IMR-90 (cell line): Measurements from ENCODE around the gene SAPCD1. TPM values are rescaled to one million over a fixed set of nuclear protein-coding genes. Genes with fewer than 3 reads are reported as not detected.

ENCODE experiments used
- ATAC-seq: fragments of 200-7000 bp; cut with Tn5 transposase; 2 replicates; pipeline ENCODE4 v1.9.1; 2020; ENCODE audit warnings: low read depth, mild to moderate bottlenecking, moderate library complexity
- BruUV-seq: library from RNA; stranded (reverse); fragments of 400-500 nt; replicated peaks from 2 replicates; lab custom pipeline; 2021; lab: Mats Ljungman, UMichigan
- CTCF ChIA-PET: fragments of 300-600 bp; formaldehyde crosslinking; extraction: SDS; loops from one replicate; lab custom pipeline; 2021; ENCODE audit warnings: antibody characterized with exemption; lab: Yijun Ruan, JAX
- POLR2A ChIA-PET: fragments of 300-600 bp; sonication (Branson Sonifier 250); formaldehyde crosslinking; loops from one replicate; lab custom pipeline; 2022; ENCODE audit warnings: antibody characterized with exemption; ENCODE audit not compliant: unreplicated experiment; lab: Charles Lee
- DNase-seq: peaks from one replicate; pipeline ENCODE4 v3.0.0; 2013
- H2AFZ ChIP-seq: replicated peaks from 2 replicates; pipeline ENCODE3; 2013; ENCODE audit warnings: low read length, mild to moderate bottlenecking; ENCODE audit not compliant: poor library complexity
- H2AK5ac ChIP-seq: 2 replicates; pipeline ENCODE4 v1.6.1; 2013; ENCODE audit warnings: low read depth, low read length, inconsistent platforms
- H2AK9ac ChIP-seq: replicated peaks from 2 replicates; pipeline ENCODE3; 2013; ENCODE audit warnings: mild to moderate bottlenecking, low read depth, low read length, moderate library complexity; ENCODE audit not compliant: poor library complexity
- H2BK120ac ChIP-seq: 2 replicates; pipeline ENCODE4 v1.6.1; 2013; ENCODE audit warnings: low read depth, low read length, inconsistent platforms
- H2BK15ac ChIP-seq: 3 replicates; pipeline ENCODE4 v1.6.1; 2013; ENCODE audit warnings: low read depth, low read length, inconsistent platforms
- H2BK20ac ChIP-seq: 2 replicates; pipeline ENCODE4 v1.6.1; 2013; ENCODE audit warnings: low read depth, mild to moderate bottlenecking, inconsistent platforms, low read length, moderate library complexity
- H2BK5ac ChIP-seq: 2 replicates; pipeline ENCODE4 v1.6.1; 2013; ENCODE audit warnings: mild to moderate bottlenecking, low read depth, low read length, inconsistent platforms; ENCODE audit not compliant: poor library complexity, severe bottlenecking
- H3K14ac ChIP-seq: replicated peaks from 2 replicates; pipeline ENCODE4 v1.6.1; 2013; ENCODE audit warnings: low read depth, low read length, inconsistent platforms
- H3K18ac ChIP-seq: 2 replicates; pipeline ENCODE4 v1.6.1; 2013; ENCODE audit warnings: low read depth, low read length, control low read depth
- H3K23ac ChIP-seq: 2 replicates; pipeline ENCODE4 v1.6.1; 2013; ENCODE audit warnings: low read depth, low read length, inconsistent platforms
- H3K27ac ChIP-seq: 2 replicates; pipeline ENCODE4 v1.5.1; 2013; ENCODE audit warnings: mild to moderate bottlenecking, control low read depth, low read length; ENCODE audit not compliant: insufficient read depth
- H3K27me3 ChIP-seq: 2 replicates; pipeline ENCODE4 v1.6.1; 2013; ENCODE audit warnings: low read length; ENCODE audit not compliant: control insufficient read depth, insufficient read depth
- H3K36me3 ChIP-seq: 2 replicates; pipeline ENCODE4 v1.6.1; 2013; ENCODE audit warnings: low read length, mixed read lengths; ENCODE audit not compliant: control insufficient read depth, insufficient read depth
- H3K4ac ChIP-seq: 2 replicates; pipeline ENCODE4 v1.6.1; 2013; ENCODE audit warnings: low read depth, low read length, inconsistent platforms
- H3K4me1 ChIP-seq: 2 replicates; pipeline ENCODE4 v1.6.1; 2013; ENCODE audit warnings: low read length, mixed read lengths; ENCODE audit not compliant: control insufficient read depth, insufficient read depth
- H3K4me2 ChIP-seq: 2 replicates; pipeline ENCODE4 v1.6.1; 2013; ENCODE audit warnings: low read depth, mild to moderate bottlenecking, control low read depth, low read length, moderate library complexity
- H3K4me3 ChIP-seq: 2 replicates; pipeline ENCODE4 v1.5.1; 2013; ENCODE audit warnings: low read depth, mild to moderate bottlenecking, control low read depth, low read length, moderate library complexity; ENCODE audit not compliant: insufficient read depth
- H3K56ac ChIP-seq: 2 replicates; pipeline ENCODE4 v1.6.1; 2013; ENCODE audit warnings: low read length, inconsistent platforms; ENCODE audit not compliant: insufficient read depth; ENCODE audit errors: extremely low read depth
- H3K79me1 ChIP-seq, 2 experiments: 2 replicates each; pipeline ENCODE4 v1.6.1; 2013; ENCODE audit warnings: low read length in 2 of 2, inconsistent platforms in 1 of 2, low read depth in 1 of 2
- H3K9ac ChIP-seq: 2 replicates; pipeline ENCODE4 v1.6.1; 2013; ENCODE audit warnings: low read depth, low read length, control low read depth
- H3K9me1 ChIP-seq: 2 replicates; pipeline ENCODE4 v1.6.1; 2013; ENCODE audit warnings: low read length, inconsistent platforms; ENCODE audit not compliant: insufficient read depth
- H3K9me3 ChIP-seq: 2 replicates; pipeline ENCODE4 v1.6.1; 2013; ENCODE audit warnings: low read length; ENCODE audit not compliant: control insufficient read depth, insufficient read depth
- H4K20me1 ChIP-seq: 2 replicates; pipeline ENCODE4 v1.6.1; 2013; ENCODE audit warnings: low read length, inconsistent platforms; ENCODE audit not compliant: insufficient read depth
- H4K5ac ChIP-seq: 2 replicates; pipeline ENCODE4 v1.6.1; 2013; ENCODE audit warnings: mild to moderate bottlenecking, low read depth, low read length, control low read depth
- H4K8ac ChIP-seq, 2 experiments: 2 replicates each; pipeline ENCODE4 v1.6.1; 2013; ENCODE audit warnings: low read depth in 2 of 2, low read length in 2 of 2, control low read depth in 1 of 2, inconsistent platforms in 1 of 2
- H4K91ac ChIP-seq: 2 replicates; pipeline ENCODE4 v1.6.1; 2013; ENCODE audit warnings: low read depth, low read length, inconsistent platforms; ENCODE audit not compliant: insufficient read depth
- BHLHE40 ChIP-seq: fragments of 150-350 bp; IDR thresholded peaks from 2 replicates; pipeline ENCODE4 v1.6.1; 2016; ENCODE audit warnings: mild to moderate bottlenecking, low read depth, low read length
- CEBPB ChIP-seq: IDR thresholded peaks from 2 replicates; pipeline ENCODE4 v1.6.1; 2012; ENCODE audit warnings: low read depth, low read length, improper control_type of control experiment
- CHD1 ChIP-seq: IDR thresholded peaks from 2 replicates; pipeline ENCODE4 v1.6.1; 2012; ENCODE audit warnings: low read depth, low read length, improper control_type of control experiment
- MAZ ChIP-seq: IDR thresholded peaks from 2 replicates; pipeline ENCODE4 v1.6.1; 2012; ENCODE audit warnings: low read depth, mild to moderate bottlenecking, low read length, improper control_type of control experiment, moderate library complexity, borderline replicate concordance
- NFE2L2 ChIP-seq: fragments of 150-350 bp; IDR thresholded peaks from 2 replicates; pipeline ENCODE4 v1.6.1; 2016; ENCODE audit warnings: low read depth, mild to moderate bottlenecking, low read length
- POLR2A ChIP-seq: IDR thresholded peaks from 2 replicates; pipeline ENCODE4 v1.6.1; 2012; ENCODE audit warnings: mild to moderate bottlenecking, low read depth, low read length
- RAD21 ChIP-seq: IDR thresholded peaks from 2 replicates; pipeline ENCODE4 v1.6.1; 2012; ENCODE audit warnings: low read length, improper control_type of control experiment
- RCOR1 ChIP-seq: IDR thresholded peaks from 2 replicates; pipeline ENCODE4 v1.6.1; 2012; ENCODE audit warnings: mild to moderate bottlenecking, low read length, improper control_type of control experiment; ENCODE audit not compliant: insufficient replicate concordance
- RFX5 ChIP-seq: IDR thresholded peaks from 2 replicates; pipeline ENCODE4 v1.8.0; 2012; ENCODE audit warnings: low read depth, mild to moderate bottlenecking, low read length, moderate library complexity
- SMC3 ChIP-seq: fragments of 150-350 bp; IDR thresholded peaks from 2 replicates; pipeline ENCODE4 v1.6.1; 2016; ENCODE audit warnings: low read depth, mild to moderate bottlenecking, antibody characterized with exemption, low read length, moderate library complexity
- WGBS, 2 experiments: methylation state at CpG; one replicate each; pipeline versions ENCODE4 v1.1.5 to v1.1.7; 2013; ENCODE audit warnings: missing lambda C conversion rate in 2 of 2; ENCODE audit not compliant: insufficient read length in 1 of 2; ENCODE audit errors: extremely low coverage in 2 of 2; 5-methylcytosine and 5-hydroxymethylcytosine counted together
- dilution Hi-C: fragments of 300-500 bp; cut with HindIII; formaldehyde crosslinking; loops from one replicate; pipeline ENCODE4 v1.14.3; 2018; ENCODE audit warnings: low sequenced_read_pairs; ENCODE audit not compliant: unreplicated experiment
- in situ Hi-C: fragments of 300-500 bp; cut with MboI; formaldehyde crosslinking; loops from 3 replicates; pipeline ENCODE4 v1.14.3; 2019; ENCODE audit warnings: low sequenced_read_pairs, inconsistent platforms, mixed read lengths
- intact Hi-C: fragments of 100-400 bp; cut with micrococcal nuclease; formaldehyde crosslinking; loops from 2 replicates; pipeline ENCODE4 v1.10.0; 2022
- polyA plus RNA-seq, 3 experiments: library from polyadenylated mRNA; depleted of rRNA; stranded (reverse); fragments of >200 nt; gene quantifications; 2 replicates each; pipeline ENCODE4 v1.2.3, GENCODE V29; 2012; ENCODE audit warnings: low replicate concordance in 1 of 3
- total RNA-seq: library from RNA; depleted of rRNA; stranded (reverse); fragments of >200 nt; gene quantifications from 2 replicates; pipeline ENCODE4 v1.2.3, GENCODE V29; 2012
- TF ChIP-seq, protein P1 (sequence below): fragments of 150-350 bp; IDR thresholded peaks from 2 replicates; pipeline ENCODE4 v1.6.1; 2017; ENCODE audit warnings: mild to moderate bottlenecking, antibody characterized with exemption, low read length, low read depth
- TF ChIP-seq, protein P2 (sequence below): fragments of 150-350 bp; IDR thresholded peaks from 2 replicates; pipeline ENCODE4 v1.6.1; 2016; ENCODE audit warnings: low read depth, mild to moderate bottlenecking, low read length, moderate library complexity, borderline replicate concordance
- TF ChIP-seq, protein P3 (sequence below): conservative IDR thresholded peaks from 2 replicates; pipeline ENCODE4 v1.5.1; 2012; ENCODE audit warnings: mild to moderate bottlenecking, low read depth, low read length, improper control_type of control experiment

SAPCD1 gene
- total and polyA plus RNA-seq, 2 of the 4 experiments (the other 2 are of a cell fraction) = 2.3 TPM; not detected in 1

DNA sequence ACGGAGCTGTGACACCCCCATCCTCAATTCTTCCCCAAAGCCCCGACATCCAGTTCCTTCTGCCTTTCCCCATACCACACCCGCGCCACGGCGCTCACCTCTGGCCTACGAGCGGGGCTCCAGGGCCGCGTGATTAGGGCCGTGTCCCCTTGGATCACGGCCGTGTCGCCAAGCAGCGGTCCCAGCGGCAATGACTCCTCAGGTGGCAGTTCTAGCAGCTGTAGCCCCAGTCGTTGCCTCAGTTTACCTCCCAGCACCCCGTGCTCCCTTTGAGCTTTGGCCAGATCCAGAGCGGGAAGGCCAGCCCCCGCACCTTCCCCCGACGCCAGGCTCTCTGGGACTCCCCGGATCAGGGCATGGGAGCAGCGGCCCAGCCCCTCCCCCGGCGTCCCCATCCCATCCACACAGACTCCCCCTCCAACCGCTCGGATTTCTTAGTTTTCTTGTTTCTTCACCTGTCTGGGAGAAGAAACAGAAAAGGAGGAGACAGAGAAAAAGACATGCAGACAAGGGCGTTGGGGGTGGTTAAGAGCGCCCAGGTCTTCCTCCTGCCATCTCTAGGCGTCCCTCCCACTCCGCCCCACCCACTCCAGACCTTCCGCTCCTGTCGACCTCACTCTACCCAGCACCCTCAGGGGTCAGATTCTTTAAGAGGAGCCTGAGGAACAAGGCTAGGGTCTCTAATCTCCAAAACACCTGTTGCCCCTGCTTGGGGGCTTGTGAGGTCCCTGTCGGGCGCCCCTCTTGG, 33.5 kb upstream of the SAPCD1 start, which contains the start of gene DDAH2:
TSS of gene DDAH2 (minus strand) at position 533 of the 748 bp plus-strand sequence. CDS start at position 395, 138 bp downstream.
- Histone ChIP-seq H2AK9ac (peak within 1 kb of the TSS; percentile 99), H4K5ac (peak within 1 kb of the TSS; percentile 50), H3K9me3 (no peaks in the 10 kb centered on the region), H2BK20ac (0 out of 2 replicates have a peak within 1 kb of the TSS, but pooled peaks have one; percentile 6), H3K79me1 (peaks cover 0 to 44% of the 10 kb centered on the region in 2 experiments; a peak in 3 of 4 replicates), H3K23ac (peak within 1 kb of the TSS; percentile 91; the same call in 1 of the 2 replicates), H3K9ac (peak within 1 kb of the TSS; percentile 81), H2AFZ (peak within 1 kb of the TSS; percentile 96), H2BK5ac (peak within 1 kb of the TSS; percentile 83), H4K91ac (peak within 1 kb of the TSS; percentile 72), H3K4me1 (peaks cover 3% of the 10 kb centered on the region), H3K14ac (peak within 1 kb of the TSS; percentile 89), H3K9me1 (peaks cover under 1% of the 10 kb centered on the region; the same call in 1 of the 2 replicates), H3K18ac (peak within 1 kb of the TSS; percentile 66; the same call in 1 of the 2 replicates), H2BK15ac (peak within 1 kb of the TSS; percentile 45; the same call in 1 of the 3 replicates), H4K20me1 (peaks cover 26% of the 10 kb centered on the region), H4K8ac (peak within 1 kb of the TSS; percentile 17 to 82; a peak in 2 of 4 replicates), H2BK120ac (peak within 1 kb of the TSS; percentile 78), H3K4me2 (peak within 1 kb of the TSS; percentile 92), H3K27me3 (no peaks in the 10 kb centered on the region), H3K4ac (peak within 1 kb of the TSS; percentile 92), H3K56ac (peak within 1 kb of the TSS; percentile 67), H2AK5ac (peak within 1 kb of the TSS; percentile 90), H3K27ac (peak within 1 kb of the TSS; percentile 85), H3K4me3 (peak within 1 kb of the TSS; percentile 85), H3K36me3 (peaks cover 44% of the 10 kb centered on the region)
- ChIA-PET CTCF (interaction anchor here (0.5 to 0.7 kb wide), 2 partner anchors 42 to 48 kb away, joined by 3 read pairs; partner anchors contain the start of gene LY6G5C), POLR2A (interaction anchor here (0.6 kb wide), 1 partner anchor 189 kb away, joined by 3 read pairs; no protein-coding TSS in a partner anchor)
- 6% methylated on average over 14 of the region's 36 CpGs; no CpG with 5 or more reads in 1 of the 2 experiments for WGBS, 2 experiments
- no peak for DNase-seq
- dilution Hi-C loops = no loop called here
- in situ Hi-C loops = no loop called here
- BruUV-seq = no TSS peak
- no peak for TF ChIP-seq SMC3
- TF ChIP-seq MAZ = no peak; the same call in 1 of the 2 replicates
- no peak for TF ChIP-seq POLR2A
- no peak for TF ChIP-seq CEBPB
- TF ChIP-seq, protein P1, sequence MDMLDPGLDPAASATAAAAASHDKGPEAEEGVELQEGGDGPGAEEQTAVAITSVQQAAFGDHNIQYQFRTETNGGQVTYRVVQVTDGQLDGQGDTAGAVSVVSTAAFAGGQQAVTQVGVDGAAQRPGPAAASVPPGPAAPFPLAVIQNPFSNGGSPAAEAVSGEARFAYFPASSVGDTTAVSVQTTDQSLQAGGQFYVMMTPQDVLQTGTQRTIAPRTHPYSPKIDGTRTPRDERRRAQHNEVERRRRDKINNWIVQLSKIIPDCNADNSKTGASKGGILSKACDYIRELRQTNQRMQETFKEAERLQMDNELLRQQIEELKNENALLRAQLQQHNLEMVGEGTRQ = no peak
- no peak for TF ChIP-seq NFE2L2
- no peak for TF ChIP-seq RCOR1
- TF ChIP-seq RAD21 = no peak
- TF ChIP-seq RFX5 = no peak
- TF ChIP-seq CHD1 = no peak
- TF ChIP-seq, protein P2, sequence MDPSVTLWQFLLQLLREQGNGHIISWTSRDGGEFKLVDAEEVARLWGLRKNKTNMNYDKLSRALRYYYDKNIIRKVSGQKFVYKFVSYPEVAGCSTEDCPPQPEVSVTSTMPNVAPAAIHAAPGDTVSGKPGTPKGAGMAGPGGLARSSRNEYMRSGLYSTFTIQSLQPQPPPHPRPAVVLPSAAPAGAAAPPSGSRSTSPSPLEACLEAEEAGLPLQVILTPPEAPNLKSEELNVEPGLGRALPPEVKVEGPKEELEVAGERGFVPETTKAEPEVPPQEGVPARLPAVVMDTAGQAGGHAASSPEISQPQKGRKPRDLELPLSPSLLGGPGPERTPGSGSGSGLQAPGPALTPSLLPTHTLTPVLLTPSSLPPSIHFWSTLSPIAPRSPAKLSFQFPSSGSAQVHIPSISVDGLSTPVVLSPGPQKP = no peak
- TF ChIP-seq, protein P3, sequence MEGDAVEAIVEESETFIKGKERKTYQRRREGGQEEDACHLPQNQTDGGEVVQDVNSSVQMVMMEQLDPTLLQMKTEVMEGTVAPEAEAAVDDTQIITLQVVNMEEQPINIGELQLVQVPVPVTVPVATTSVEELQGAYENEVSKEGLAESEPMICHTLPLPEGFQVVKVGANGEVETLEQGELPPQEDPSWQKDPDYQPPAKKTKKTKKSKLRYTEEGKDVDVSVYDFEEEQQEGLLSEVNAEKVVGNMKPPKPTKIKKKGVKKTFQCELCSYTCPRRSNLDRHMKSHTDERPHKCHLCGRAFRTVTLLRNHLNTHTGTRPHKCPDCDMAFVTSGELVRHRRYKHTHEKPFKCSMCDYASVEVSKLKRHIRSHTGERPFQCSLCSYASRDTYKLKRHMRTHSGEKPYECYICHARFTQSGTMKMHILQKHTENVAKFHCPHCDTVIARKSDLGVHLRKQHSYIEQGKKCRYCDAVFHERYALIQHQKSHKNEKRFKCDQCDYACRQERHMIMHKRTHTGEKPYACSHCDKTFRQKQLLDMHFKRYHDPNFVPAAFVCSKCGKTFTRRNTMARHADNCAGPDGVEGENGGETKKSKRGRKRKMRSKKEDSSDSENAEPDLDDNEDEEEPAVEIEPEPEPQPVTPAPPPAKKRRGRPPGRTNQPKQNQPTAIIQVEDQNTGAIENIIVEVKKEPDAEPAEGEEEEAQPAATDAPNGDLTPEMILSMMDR = no peak
- no peak for TF ChIP-seq BHLHE40
- ATAC-seq = peak; percentile 33
- intact Hi-C loops = loop anchor here (2.0 kb wide), 2 partner anchors 48 to 102 kb away; partner anchors contain the start of gene LY6G5C
